GM12872 (cell line): ENCODE measurements around the gene ERC2.

Experiments
- CTCF ChIP-seq: IDR thresholded peaks from 3 replicates; pipeline ENCODE4 v1.5.1; 2011; ENCODE audit warnings: low read depth, mild to moderate bottlenecking, low read length, moderate library complexity; ENCODE audit not compliant: insufficient read depth

The ERC2 gene

DNA sequence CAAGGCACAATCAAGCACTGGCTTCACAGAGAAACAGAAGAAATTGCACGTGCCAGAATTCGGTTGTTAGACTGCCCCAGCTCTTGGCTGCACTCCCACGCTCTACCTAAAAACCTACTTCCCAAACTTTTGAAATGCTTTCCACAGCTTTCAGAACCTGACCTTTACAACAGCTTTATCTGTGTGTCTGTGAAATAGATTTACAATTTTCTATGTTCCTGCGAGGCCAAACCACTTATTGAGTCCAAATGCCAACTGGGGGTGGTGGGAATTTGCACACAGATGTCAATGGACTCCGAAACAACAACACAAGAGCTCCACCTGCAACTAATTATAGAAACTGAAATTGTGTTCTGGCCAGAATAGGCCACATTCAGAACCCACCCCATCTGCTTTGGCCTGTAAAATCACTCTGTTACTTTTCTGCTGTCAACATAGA, 44.6 kb downstream of the ERC2 start:
- no peak for TF ChIP-seq CTCF

GRCh38 chr3:56422316-56422715, 46.0 kb downstream of the ERC2 start:
- no peak for TF ChIP-seq CTCF

DNA sequence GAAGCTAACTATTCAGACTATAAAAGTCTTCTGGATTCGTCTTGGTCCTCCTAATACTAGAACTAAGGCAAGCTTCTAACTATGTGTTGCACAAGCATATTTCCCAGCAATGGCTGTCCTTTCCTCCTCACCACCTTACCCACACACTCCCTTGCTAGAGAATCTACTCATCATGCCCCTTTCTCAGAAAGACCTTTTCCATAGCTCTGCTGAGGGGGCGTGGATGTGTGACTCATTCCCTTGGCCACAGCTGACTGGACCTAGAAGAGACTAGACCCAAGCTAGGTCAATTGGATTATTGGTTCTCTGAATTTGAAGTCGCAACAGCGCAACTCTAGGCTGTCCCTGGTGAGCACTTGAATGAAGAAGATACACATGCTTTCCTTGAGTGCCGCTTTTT, 47.1 kb downstream of the ERC2 start:
- TF ChIP-seq CTCF, result no peak

- no peak for TF ChIP-seq CTCF
Measured at GRCh38 chr3:56415652-56416051, 52.6 kb downstream of the ERC2 start.

DNA sequence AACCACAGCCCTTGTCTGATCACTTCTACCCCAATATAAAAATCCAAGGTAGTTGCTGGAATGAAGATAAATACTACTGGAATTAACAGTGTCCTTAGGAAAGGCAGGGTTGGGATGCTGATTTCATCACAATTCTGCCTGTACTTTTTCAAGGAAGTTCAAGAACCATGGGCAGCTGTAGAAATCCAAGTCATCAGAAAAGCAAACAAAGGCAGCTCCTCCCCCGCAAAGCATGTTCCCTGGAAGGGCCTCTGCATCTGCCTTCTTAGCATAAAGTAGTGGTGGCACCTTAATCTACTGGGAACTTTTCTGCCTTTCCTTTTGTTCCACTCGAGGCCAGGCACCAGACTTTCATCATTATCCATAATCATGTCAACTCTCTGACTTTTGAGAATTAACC, 54.4 kb downstream of the ERC2 start:
- no peak for TF ChIP-seq CTCF

GRCh38 chr3:56411166-56411565, 57.1 kb downstream of the ERC2 start:
- TF ChIP-seq CTCF, result no peak

GRCh38 chr3:56410576-56410975, 57.7 kb downstream of the ERC2 start:
- no peak for TF ChIP-seq CTCF

GRCh38 chr3:56409790-56410189, 58.5 kb downstream of the ERC2 start:
- no peak for TF ChIP-seq CTCF
